ENCODE results near the gene FBXO44.
"Not testable (repeated sequence)": the region's sequence is repeated elsewhere in the genome, so short reads cannot be mapped to it uniquely, and the experiment has no call there.

The FBXO44 gene, protein sequence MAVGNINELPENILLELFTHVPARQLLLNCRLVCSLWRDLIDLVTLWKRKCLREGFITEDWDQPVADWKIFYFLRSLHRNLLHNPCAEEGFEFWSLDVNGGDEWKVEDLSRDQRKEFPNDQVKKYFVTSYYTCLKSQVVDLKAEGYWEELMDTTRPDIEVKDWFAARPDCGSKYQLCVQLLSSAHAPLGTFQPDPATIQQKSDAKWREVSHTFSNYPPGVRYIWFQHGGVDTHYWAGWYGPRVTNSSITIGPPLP

DNA sequence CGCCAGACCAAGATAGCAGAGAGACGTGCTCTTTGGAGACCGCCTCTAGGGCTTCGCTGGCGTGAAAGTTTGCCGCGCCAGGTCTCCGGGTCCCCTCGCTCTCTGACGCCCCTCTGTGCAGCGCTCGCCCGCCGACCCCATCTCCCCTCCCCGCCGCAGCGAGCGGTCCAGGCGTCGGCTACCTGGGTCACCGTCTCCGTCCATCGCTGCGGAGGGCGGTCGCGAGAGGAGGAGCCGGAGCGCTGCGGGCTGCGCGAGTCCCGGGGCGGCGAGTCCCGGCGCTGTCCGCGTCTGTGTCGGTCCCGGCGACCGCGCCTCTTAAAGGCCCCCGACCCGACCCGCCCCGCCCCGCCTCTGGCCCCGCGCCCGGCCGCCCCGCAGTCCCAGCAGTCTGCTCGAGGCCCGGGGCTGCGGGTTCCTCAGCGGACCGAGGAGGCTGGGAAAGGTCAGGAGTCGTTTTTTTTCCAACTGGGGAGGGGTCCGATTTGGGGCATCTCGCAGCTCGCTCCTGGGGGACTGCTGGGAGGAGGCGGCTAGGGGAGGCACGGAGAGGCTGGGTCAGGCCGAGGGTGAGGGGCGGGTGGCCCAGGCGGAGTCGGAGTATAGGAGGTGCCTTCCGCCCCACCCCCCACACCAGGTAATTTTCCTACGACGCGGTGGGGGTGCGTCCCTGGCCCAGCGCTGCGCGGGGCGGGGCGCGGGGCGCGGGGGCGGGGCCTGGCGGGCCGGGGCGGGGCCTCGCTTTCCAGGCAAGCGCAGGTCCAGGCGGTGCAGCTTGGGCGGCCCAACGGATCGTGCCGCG is at the start of gene FBXO44, which contains the start of gene FBXO2:
TSS of gene FBXO44 (plus strand) at position 741 of the 802 bp plus-strand sequence. CDS start 959 bp downstream, outside the sequence.
TSS of gene FBXO2 (minus strand) at position 293 of the 802 bp plus-strand sequence. CDS start at position 204, 89 bp downstream.
- no peak for DNase-seq

DNA sequence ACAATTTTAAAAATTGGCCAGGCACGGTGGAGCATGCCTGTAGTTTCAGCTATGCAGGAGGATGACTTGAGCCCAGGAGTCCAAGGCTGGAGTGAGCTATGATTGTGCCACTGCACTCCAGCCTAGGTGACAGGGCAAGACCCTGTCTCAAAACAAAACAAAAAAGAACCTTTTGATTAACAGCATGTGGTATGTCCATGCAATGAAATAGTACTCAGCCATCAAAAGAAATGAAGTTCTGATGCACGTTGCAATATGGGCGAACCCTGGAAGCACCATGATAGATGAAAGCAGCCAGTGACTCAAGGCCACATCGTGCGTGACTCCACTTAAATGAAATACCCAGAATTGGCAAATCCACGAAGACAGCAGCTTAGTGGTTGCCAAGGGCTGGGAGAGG is 47.9 kb upstream of the FBXO44 start:
- DNase-seq, result no peak

DNA sequence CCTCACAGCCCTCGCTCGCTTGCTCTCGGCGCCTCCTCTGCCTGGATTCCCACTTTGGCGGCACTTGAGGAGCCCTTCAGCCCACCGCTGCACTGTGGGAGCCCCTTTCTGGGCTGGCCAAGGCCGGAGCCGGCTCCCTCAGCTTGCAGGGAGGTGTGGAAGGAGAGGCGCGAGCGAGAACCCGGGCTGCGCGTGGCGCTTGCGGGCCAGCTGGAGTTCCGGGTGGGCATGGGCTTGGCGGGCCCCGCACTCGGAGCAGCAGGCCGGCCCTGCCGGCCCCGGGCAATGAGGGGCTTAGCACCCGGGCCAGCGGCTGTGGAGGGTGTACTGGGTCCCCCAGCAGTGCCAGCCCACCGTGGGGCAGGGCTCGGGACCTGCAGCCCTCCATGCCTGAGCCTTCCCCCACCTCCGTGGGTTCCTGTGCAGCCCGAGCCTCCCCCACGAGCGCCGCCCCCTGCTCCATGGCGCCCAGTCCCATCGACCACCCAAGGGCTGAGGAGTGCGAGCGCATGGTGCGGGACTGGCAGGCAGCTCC is 46.0 kb upstream of the FBXO44 start:
- DNase-seq, result not testable (repeated sequence)

DNA sequence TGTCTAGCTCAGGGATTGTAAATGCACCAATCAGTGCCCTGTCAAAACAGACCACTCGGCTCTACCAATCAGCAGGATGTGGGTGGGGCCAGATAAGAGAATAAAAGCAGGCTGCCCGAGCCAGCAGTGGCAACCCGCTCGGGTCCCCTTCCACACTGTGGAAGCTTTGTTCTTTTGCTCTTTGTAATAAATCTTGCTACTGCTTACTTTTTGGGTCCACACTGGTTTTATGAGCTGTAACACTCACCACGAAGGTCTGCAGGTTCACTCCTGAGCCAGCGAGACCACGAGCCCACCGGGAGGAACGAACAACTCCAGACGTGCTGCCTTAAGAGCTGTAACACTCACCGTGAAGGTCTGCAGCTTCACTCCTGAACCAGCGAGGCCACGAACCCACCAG is 45.3 kb upstream of the FBXO44 start:
- DNase-seq, result not testable (repeated sequence)

DNA sequence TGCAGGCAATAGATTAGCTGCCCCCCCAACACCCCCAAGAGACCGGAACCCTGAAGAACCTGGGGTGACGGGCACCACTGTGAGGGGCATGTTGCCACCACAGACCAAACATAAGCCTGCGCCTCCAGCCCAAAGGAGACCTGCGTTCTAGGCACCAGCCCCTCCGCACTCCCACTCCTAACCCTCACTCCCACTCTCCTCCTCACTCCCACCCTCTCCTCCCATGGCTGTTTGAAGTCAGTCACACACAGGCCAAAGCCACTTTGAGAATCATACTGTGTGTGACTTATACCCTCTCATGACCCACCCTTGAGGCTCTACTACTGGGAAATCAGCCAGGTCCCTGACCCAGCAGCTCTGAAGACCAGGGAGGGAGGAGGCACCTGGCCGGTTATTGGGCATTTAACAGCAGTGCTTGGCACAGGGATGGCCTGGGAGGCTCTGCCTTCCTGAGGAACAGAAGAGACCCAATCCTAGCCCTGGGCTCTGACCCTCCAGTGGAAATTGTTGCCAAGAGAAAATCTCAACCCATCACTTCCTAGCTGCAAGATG is 44.0 kb upstream of the FBXO44 start:
- DNase-seq, result no peak

DNA sequence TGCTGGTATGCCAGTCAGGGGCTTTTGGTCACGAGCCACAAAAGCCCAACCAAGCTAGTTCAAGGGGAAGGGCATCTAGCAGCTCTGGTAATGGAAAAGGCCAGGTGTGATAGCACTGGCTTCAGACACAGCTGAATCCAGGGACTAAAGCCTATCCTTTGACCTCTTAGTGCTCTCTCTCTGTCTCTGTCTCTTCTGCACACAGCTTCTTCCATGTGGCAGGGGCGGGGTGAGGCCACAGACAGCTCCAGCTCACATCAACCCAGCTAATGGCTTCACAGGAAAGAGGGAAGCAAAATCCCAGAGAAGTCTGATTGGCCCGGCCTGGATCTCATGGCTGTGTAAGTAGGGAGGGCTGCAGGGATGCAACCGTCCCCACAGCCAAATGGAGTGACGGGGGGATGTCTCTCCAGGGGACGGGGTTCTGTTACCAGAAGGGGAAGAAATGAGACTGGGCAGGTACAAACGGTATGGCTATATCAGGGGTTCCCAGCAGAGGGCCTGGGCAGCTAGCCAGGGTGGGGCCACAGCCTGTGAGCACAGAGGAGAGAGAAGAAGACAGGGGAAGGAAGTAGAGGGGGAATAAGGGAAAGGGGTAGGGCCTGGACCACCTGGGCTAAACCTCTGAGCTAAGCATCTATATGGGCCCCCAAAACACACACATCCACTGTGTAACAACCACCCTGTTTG is 42.9 kb upstream of the FBXO44 start:
- no peak for DNase-seq

DNA sequence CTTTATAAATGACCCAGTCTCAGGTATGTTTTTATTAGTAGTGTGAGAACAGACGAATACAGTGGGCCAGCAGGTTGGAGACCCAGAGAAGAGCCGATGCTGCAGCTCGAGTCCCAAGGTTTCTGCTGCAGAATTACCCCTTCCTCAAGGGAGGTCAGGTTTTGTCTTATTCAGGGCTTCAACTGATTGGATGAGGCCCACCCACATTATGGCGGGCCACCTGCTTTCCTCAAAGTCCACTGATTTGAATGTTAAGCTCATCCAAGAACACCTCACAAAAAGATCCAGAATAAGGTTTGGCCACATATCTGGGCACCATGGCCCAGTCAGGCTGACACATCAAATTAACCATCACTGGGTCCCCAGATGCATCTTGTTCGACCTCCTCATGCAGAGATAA is 41.3 kb upstream of the FBXO44 start:
- DNase-seq, result no peak

DNA sequence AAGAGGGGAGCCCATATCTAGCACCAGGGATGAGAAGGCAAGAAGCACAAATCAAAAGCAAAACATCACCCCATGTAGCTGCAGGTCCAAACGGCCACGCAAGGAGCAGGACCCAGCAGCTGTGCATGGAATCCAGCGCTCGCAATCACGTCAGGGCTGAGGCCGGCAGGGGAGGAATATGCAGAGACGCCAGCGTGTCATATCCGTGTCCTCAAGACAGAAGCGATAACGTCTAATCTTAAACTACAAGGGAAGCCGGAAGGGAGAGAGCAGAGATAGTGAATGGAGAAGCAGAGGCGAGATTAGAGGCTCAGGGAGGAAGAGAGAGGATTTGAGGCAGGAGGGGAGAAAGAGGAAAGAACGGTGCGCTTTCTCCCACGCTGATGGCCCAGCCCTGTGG is 39.6 kb upstream of the FBXO44 start:
- DNase-seq, result no peak

DNA sequence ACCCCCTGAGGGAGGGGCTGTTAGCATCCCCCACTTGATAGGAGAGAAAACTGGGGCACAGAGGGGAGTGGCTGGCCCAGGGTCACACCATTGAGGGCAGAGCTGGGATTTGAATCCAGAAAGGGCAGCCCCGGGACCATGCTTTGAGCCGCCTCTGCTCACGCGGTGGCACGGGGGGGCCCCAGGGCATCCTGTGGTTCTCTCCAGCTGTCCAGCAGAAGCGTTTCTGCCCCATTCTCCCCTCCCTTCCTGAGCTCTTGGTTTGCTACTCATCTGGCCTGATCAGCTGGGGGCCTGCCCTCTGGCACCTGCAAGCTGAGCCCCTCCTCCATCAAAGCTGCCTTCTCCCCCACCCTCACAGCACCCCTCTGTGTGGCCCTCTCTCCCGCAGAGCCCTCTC is 37.9 kb upstream of the FBXO44 start:
- DNase-seq, result no peak

DNA sequence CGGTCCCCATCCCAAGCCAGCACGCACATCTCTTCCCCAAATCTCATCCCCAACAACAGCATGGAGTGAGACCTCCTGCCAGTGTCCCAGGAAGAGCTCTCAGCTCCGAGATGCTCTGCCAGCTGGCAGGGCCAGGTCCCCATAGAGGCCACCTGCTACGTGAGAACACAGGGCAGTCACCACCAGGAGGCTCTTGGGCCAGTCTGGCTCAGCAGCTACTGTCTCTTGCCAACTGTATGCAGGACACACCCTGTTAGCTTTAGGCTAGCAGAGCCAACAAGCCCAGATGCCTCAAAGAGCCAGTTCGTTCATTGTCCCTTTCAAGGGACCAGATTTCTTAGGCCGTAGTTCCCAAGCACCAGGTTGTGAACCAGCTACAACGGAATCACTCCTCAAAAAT is 37.4 kb upstream of the FBXO44 start:
- DNase-seq, result no peak

DNA sequence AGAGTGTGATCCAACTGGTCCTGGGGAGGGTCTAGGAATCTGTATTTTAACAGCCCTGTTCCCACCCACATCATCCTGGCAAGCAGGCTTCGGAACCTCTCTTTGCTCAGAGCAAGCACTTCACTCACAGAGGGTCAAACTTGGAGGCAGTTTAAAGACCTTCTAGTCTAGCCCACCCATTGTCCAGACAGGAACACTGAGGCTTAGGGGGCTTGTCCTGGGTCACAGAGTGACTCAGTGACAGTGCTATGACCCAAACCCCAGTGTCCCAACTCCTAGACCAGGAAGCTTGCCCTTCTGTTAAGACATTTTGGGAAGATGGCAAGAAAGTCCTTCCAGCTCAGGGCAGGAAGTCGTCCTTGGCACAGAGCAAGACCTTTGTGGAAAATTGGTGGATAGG is 36.9 kb upstream of the FBXO44 start:
- no peak for DNase-seq

DNA sequence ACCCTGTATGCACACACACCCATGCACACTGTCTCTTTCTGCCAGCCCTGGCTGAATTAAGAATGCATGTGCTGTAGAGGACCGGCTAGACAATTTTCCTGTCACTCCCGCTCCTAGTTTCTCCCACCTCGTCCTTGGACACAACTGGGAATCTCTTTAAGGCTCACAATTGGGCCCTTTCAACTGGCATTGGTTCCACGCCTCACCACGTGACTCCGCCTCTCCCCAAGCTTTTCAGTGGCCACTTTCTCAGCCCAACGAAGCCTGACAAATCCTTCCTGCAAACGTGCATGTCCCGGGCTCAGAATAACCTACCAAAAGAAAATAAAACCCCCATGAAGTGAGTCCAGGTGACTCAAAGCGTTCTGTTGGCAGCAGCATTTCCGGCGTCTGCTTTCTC is 34.3 kb upstream of the FBXO44 start:
- DNase-seq, result no peak

DNA sequence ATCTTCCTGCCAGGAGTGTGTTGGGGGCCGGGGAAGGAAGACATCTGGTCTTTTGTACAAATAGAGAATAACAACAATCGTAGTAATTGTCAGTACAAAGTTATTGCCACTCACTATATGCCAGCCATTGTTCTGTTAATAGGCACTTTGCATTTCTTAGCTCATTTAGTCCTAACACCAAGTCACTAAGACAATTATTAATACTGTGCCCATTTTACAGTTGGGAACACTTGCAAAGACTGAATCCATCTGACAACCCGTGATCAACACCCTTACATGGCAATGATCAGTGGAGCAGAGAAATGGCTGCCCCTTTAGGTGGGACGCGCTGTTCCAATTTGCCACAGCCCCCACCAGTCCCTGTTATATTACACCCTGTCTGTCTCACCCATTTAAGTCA is 33.8 kb upstream of the FBXO44 start:
- DNase-seq, result no peak

DNA sequence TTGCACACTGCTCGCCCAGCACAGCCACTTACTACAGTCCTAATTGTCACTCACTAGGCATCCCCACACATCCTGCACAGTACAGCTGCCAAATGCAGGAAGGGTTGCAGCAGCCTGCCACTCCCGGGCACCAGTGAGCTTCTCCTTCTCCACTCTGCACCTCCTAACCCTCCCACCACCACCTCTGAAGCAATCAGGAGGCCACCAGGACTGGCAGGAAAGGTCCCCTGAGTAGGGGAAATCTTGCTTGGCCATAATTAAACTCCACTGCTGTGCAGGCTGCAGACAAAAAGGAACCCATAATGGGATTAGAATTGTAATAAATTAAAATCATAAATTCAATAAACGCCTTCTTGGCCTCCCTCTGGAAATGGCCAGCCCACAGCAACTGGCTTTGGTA is 32.3 kb upstream of the FBXO44 start:
- no peak for DNase-seq

DNA sequence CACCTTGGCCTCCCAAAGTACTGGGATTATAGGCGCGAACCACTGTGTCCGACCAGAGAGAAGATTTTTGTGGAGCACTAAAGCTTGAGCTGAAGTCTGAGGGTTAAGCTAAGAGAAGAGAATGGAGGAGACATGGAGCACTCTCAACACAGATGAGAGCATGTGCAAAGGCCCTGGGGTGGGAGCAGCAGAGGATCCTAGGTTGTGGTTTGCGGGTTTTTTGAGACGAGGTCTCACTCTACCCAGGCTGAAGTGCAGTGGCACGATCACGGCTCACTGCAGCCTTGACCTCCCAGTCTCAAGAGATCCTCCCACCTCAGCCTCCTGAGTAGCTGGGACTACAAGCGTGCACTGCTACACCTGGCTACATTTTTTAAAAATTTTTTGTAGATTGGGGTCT is 31.0 kb upstream of the FBXO44 start:
- no peak for DNase-seq

DNA sequence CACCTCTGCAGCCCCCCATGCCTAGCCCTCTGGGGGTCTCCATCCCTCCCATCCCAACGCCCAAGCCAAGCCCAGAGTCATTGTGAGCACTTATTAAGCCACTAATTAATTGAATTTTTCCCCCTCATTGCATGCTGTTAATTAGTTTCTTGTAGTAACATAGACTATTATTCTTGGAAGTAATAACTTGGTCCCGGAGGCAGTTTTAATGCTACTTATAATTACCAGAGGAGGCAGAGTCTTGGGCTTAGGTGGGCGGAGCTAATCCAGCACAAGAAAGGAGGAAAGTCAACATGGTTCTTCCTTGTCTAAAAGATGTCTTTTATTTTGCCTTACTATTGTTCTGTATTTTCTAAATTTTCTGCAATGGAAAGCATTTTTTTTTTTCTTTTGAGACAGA is 28.1 kb upstream of the FBXO44 start:
- DNase-seq, result no peak

DNA sequence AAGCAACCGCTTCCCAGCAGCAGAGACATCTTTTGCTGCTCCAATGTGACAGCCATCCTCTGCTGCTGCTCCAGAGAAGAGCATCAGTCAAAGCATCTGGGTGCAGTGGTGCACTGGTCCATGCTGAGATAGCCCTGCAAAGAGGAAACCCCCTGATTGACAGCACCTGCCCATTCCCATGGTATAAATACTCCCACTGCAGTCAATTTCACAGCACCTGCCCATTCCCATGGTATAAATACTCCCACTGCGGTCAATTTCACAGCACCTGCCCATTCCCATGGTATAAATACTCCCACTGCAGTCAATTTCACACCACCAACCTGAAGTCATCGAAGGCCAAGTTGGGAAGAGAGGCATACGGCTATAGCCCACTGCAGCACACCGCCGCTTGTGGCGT is 25.9 kb upstream of the FBXO44 start:
- DNase-seq, result no peak

DNA sequence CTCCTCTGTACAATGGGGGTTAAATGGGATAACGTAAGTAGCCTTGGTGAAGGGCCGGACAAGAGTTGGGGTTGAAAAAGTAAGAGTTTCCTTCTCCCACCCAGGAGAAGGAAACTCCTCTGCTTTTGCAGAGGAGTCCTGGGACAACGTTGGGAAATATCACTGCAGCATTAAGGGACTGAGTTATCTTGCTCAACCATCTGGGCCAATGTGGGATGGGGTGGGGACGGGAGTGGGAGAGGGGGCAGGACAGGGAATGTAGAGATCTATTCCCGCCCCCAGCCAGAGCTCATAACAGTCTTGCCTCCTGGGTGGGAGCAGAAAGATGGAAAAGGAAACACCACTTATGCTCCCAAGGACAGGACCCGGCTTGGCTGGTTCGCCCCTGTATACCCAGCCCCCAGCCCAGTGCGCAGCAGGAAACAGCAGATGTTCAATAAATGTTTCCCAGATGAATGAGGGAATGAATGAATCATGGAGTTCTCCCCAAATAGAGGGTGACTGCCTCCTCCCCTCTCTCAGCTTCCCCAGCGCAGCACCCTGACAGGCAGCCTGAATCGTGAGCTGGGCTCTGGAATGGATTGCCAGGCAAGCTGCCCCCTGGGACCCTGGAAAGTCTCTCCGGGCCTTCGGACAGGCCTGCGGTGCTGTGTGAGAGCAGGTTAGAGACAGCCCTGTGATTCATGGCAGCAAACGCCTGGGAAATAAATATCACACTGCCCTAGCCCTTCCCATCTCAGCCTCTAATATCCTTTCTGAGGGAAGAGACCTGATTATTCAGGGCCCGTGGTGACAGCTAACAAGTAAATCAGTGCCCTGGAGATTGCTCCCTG is 25.3 kb upstream of the FBXO44 start:
- DNase-seq, result no peak

DNA sequence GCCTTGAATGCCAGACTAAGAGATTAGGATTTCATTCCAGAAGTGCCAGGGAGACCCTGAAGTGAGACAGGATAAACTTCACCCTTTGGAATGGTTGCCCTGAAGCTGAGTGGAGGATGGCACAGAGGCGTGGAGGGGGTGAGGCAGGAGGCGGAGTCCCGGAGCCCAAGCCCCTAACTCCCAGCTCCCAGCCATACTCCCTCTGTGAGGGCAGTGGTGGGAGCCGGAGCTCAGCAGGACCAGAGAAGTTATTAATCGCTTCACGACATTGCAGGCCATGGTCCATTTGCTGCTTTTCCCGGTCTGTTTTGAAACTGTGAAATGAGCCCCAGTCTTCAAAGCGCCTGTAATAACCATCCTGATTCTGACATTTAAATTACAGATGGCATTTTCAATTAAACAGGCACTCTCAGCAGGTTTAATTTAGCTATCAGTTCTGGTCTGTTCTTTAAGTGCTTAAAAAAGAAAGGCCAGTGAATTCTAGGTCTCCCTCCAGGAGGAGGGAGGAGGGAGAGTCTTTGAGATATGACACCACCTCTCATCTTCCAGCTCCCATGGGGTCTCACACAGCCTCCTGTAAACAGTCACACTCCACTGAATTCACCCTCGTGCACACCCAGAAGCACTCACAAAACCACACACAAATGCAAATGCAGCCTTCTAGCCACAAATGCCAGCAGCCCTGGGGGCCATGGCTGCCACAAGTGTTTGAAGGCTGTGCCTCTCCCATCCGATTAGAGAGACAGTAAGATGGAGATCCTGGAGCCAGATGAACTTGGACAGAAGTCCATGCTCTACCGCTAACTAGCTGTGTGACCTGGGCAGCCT is 20.1 kb upstream of the FBXO44 start:
- DNase-seq, result no peak

DNA sequence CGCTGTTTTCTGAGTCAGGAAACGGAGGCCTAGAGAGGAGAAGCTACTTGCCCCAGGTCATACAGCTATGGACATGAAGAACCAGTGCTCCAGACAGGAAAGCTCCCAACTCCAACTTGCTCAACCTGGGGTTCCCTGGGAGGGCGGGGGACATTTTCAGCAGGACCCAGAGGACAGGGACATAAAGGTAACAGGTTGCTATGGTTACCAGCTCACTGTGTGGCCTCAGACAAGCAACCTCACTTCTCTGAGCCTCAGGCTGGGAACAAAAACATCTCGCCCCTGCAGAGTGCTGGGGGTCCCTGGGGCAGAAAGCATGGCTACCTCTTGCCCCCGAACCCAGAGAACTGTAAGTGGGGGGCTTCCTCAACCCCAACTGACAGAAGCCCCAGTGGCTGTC is 16.6 kb upstream of the FBXO44 start:
- DNase-seq, result no peak

DNA sequence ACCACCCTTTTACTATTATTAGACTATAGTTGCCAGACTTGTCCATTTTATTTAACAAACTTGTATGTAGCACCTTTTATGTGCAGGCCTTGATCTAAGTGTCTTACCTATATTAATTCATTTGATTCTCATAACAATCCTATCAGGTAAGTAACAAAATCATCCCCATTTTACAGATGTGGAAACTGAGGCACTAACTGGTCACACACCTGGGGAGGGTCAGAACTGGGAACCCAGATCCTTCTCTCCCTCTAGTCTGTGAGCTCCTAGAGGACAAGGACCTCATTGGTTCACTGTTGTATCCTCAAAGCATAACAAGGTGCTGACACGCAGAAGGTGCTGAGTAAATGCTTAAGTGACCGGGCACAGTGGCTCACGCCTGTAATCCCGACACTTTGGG is 15.3 kb upstream of the FBXO44 start:
- no peak for DNase-seq

All from NCI-H748 treated with DMSO at 0.1 percent for 48 hours (cell line).